ENCODE results near the gene RNF44. TPM values are rescaled to one million over a fixed set of nuclear protein-coding genes. Genes with fewer than 3 reads are reported as not detected.

Gene RNF44
- total RNA-seq, 1 donor from 2014 or later, result 31.2 TPM

DNA sequence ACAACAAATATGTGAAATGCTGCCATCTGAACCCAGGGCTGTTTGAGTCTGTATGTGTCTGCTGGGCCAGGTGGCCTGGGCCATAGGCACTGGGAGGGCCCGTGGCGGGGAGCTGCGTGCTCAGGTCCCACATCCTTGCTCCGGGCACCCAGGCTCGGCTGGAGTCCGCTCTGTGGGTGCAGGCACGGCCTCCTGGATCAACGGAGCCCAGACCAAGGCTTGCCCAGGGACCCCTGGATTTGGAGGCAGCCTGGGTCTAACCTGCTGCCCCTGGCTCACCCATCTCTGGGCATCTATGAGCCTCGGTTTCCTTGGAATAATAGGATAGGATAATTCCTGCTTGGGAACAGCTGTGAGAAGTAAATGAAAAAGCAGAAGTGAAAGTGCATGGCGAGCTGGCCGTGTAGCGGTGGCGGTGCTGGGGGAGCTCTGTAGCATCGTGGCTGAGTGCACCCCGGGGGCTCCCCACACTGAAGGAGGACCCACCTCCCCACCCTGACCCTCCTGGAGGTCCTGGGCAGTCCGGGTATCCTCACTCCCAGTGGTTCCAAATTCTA lies 13.2 kb upstream of the RNF44 start:
- no peaks in the 10 kb centered on the region for H3K36me3 ChIP-seq (ENCODE audit: control insufficient read depth, insufficient read depth, low read length)
- DNase-seq (ENCODE audit: low read depth), result no peak
- TF ChIP-seq, protein P1, sequence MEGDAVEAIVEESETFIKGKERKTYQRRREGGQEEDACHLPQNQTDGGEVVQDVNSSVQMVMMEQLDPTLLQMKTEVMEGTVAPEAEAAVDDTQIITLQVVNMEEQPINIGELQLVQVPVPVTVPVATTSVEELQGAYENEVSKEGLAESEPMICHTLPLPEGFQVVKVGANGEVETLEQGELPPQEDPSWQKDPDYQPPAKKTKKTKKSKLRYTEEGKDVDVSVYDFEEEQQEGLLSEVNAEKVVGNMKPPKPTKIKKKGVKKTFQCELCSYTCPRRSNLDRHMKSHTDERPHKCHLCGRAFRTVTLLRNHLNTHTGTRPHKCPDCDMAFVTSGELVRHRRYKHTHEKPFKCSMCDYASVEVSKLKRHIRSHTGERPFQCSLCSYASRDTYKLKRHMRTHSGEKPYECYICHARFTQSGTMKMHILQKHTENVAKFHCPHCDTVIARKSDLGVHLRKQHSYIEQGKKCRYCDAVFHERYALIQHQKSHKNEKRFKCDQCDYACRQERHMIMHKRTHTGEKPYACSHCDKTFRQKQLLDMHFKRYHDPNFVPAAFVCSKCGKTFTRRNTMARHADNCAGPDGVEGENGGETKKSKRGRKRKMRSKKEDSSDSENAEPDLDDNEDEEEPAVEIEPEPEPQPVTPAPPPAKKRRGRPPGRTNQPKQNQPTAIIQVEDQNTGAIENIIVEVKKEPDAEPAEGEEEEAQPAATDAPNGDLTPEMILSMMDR (IDR thresholded peaks at IDR 0.05; ENCODE audit: insufficient read depth, low read length, poor library complexity, severe bottlenecking), result no peak
- H3K4me3 ChIP-seq (ENCODE audit: low read depth, low read length), result no peak overlapping the region
- H3K27me3 ChIP-seq (ENCODE audit: control insufficient read depth, insufficient read depth, low read length), result no peaks in the 10 kb centered on the region

- H3K27me3 ChIP-seq (ENCODE audit: control insufficient read depth, insufficient read depth, low read length), result no peaks in the 10 kb centered on the region
- DNase-seq (ENCODE audit: low read depth), result no peak
- TF ChIP-seq, protein P1 (IDR thresholded peaks at IDR 0.05; ENCODE audit: insufficient read depth, low read length, poor library complexity, severe bottlenecking), result no peak
- no peak overlapping the region for H3K4me3 ChIP-seq (ENCODE audit: low read depth, low read length)
- H3K36me3 ChIP-seq (ENCODE audit: control insufficient read depth, insufficient read depth, low read length), result no peaks in the 10 kb centered on the region
Measured at GRCh38 chr5:176549871-176550270, 12.7 kb upstream of the RNF44 start.

- Histone ChIP-seq H3K4me3 (ENCODE audit: low read depth, low read length) (no peak within 1 kb of the TSS), H3K36me3 (ENCODE audit: control insufficient read depth, insufficient read depth, low read length) (no peaks in the 10 kb centered on the region), H3K27me3 (ENCODE audit: control insufficient read depth, insufficient read depth, low read length) (no peaks in the 10 kb centered on the region)
- DNase-seq (ENCODE audit: low read depth), result no peak
- TF ChIP-seq, protein P1 (IDR thresholded peaks at IDR 0.05; ENCODE audit: insufficient read depth, low read length, poor library complexity, severe bottlenecking), result no peak
Measured at GRCh38 chr5:176548967-176549444, 11.8 kb upstream of the RNF44 start, which contains the start of gene CDHR2. CDHR2 (plus strand) TSS chr5:176549342; CDS start chr5:176565353, 16,011 bp downstream.

- no peak overlapping the region for H3K4me3 ChIP-seq (ENCODE audit: low read depth, low read length)
- no peaks in the 10 kb centered on the region for H3K27me3 ChIP-seq (ENCODE audit: control insufficient read depth, insufficient read depth, low read length)
- no peaks in the 10 kb centered on the region for H3K36me3 ChIP-seq (ENCODE audit: control insufficient read depth, insufficient read depth, low read length)
- TF ChIP-seq, protein P1 (IDR thresholded peaks at IDR 0.05; ENCODE audit: insufficient read depth, low read length, poor library complexity, severe bottlenecking), result no peak
- DNase-seq (ENCODE audit: low read depth), result no peak
Measured at GRCh38 chr5:176547802-176548201, 10.6 kb upstream of the RNF44 start.

DNA sequence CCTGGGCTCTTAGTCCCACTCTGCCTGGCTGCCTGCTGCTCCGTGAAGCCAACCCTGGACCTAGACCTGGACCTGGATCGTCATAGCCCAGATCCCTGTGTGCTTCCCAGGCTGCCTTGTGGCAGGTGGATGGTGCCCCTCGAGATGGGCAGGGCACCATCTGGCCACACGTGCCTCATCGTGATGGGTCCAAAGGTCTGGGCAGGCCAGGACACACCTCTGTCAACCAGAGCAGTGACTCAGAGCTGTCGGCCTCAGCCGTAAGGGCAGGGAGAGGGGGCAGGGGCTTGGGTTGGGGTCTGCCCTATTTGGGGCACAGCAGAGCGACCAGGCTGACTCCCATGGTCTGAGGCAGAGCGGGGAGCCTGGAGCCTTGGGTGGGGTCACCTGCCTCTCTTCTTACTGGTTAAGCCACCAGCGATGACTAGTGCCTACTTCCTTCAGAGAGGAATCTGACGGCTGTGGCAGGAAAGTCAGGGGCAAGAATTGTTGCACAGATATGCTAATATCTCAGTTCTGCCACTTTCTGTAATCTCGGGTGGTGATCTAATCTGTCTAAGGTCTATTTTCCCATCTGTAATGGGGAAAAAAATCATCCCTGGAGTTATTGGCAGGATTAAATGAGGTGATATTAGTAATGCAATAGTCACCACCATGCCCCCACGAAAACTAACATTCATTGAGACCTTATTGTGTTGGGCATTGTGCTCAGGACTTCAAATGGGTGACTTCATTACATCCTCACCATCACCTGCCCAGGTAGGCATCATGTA lies 8.7 kb upstream of the RNF44 start:
- Histone ChIP-seq H3K36me3 (ENCODE audit: control insufficient read depth, insufficient read depth, low read length) (no peaks in the 10 kb centered on the region), H3K4me3 (ENCODE audit: low read depth, low read length) (no peak overlapping the region), H3K27me3 (ENCODE audit: control insufficient read depth, insufficient read depth, low read length) (no peaks in the 10 kb centered on the region)
- TF ChIP-seq, protein P1 (IDR thresholded peaks at IDR 0.05; ENCODE audit: insufficient read depth, low read length, poor library complexity, severe bottlenecking), result no peak
- DNase-seq (ENCODE audit: low read depth), result no peak
